GM12864 (cell line): ENCODE results near the gene ACE.

Source experiments
- DNase-seq: peaks from one replicate; pipeline ENCODE4 v3.0.0-alpha.2; 2011; ENCODE audit warnings: low read depth
- H3K4me3 ChIP-seq: 2 replicates; pipeline ENCODE4 v1.5.1; 2011; ENCODE audit warnings: mild to moderate bottlenecking, low read depth, low read length, control low read depth
- CTCF ChIP-seq: IDR thresholded peaks from 2 replicates; pipeline ENCODE4 v1.5.1; 2011; ENCODE audit warnings: low read depth, mild to moderate bottlenecking, moderate library complexity, low read length, control low read depth, inconsistent platforms; ENCODE audit errors: missing control alignments

Gene ACE

GRCh38 chr17:63544467-63545301, 67.8 kb downstream of the ACE start:
- DNase-seq: no peak
- no peak for TF ChIP-seq CTCF
- H3K4me3 ChIP-seq: no peak overlapping the region

DNA sequence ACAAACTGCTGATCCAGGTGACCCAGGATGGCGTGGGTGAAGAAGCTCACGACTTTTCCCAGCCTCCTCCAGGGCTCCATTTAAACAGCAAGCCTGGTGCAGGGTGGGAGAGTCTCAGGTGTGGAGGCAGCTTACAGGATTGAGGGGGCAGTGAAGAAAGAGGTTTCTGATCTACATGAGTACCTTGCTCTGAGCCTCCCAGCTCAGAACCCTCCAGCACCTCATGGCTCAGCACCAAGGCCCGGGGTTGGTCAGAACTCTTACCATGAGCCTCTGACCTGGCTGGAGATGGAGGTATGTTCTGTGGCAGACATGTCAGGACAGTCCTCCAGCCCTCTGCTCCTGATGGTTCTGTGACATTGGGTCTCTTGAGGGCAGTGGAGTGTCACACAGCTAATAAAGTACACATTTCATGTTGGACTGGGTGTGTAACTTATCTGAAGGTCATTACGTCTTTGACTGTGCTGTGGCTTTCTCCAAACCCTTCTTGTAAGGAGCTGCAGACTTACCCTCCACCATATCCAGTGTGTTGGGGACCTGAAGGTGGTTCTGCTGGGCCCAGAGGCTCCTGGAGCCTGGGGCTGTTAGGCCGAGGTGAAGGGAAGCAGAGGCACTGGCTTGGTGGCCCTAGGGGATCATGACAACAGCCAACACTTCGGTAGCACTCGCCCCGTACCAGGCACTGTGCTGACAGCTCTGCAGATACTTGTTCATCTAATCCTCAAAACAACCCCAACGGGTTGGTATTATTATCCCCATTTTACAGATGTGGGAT, 69.6 kb downstream of the ACE start:
- DNase-seq: no peak
- TF ChIP-seq CTCF: no peak
- no peak overlapping the region for H3K4me3 ChIP-seq

GRCh38 chr17:63547083-63547523, 70.2 kb downstream of the ACE start:
- no peak for TF ChIP-seq CTCF
- DNase-seq: no peak

More at GRCh38 chr17:63547083-63547523, 70.2 kb downstream of the ACE start:
- no peak overlapping the region for H3K4me3 ChIP-seq
